ENCODE data around the gene EN2. TPM values are rescaled to one million over a fixed set of nuclear protein-coding genes. Genes with fewer than 3 reads are reported as not detected.

Gene EN2
- not detected for polyA plus RNA-seq
- long read RNA-seq, donor 1, result 0 reads
- long read RNA-seq, donor 2, result 0 reads
- long read RNA-seq, donor 3, result 0 reads
- long read RNA-seq, donor 4, result 0 reads
- long read RNA-seq, donor 5, result 0 reads
- long read RNA-seq, donor 6, result 0 reads
- long read RNA-seq, donor 7, result 0 reads
- long read RNA-seq, donor 8, result 0 reads
- long read RNA-seq, donor 9, result 0 reads
- long read RNA-seq, donor 10, result 0 reads
- long read RNA-seq, donor 11, result 0 reads

GRCh38 chr7:155458111-155458877 lies at the start of gene EN2:
Gene EN2, plus strand, starts transcription at chr7:155458129. Its CDS starts 249 bp downstream, at chr7:155458378.
- Histone ChIP-seq H3K9me3 (ENCODE audit: control insufficient read depth, low read depth, low read length) (peaks cover 18% of the 10 kb centered on the region), H3K27ac (ENCODE audit: low read length) (no peak within 1 kb of the TSS), H3K4me1 (ENCODE audit: control insufficient read depth, insufficient read depth, low read length) (peaks cover 6% of the 10 kb centered on the region), H3K4me3 (ENCODE audit: low read length) (peak within 1 kb of the TSS; percentile 28), H3K27me3 (ENCODE audit: control insufficient read depth, insufficient read depth, low read length) (peaks cover 94% of the 10 kb centered on the region), H3K36me3 (ENCODE audit: control insufficient read depth, insufficient read depth, low read length) (no peaks in the 10 kb centered on the region)
- peak in 1 of 2 donors; percentile 45 for DNase-seq
- no CpG with 5 or more reads among the region's 105 CpGs for WGBS (ENCODE audit: insufficient coverage, low lambda C conversion rate)

GRCh38 chr7:155408651-155409586 lies 49.0 kb upstream of the EN2 start:
- H3K36me3 ChIP-seq (ENCODE audit: control insufficient read depth, insufficient read depth, low read length), result no peaks in the 10 kb centered on the region
- no peak overlapping the region for H3K4me3 ChIP-seq (ENCODE audit: low read length)
- H3K9me3 ChIP-seq (ENCODE audit: control insufficient read depth, low read depth, low read length), result no peaks in the 10 kb centered on the region
- no CpG with 5 or more reads among the region's 38 CpGs for WGBS (ENCODE audit: insufficient coverage, low lambda C conversion rate)
- peaks cover 58% of the 10 kb centered on the region for H3K27me3 ChIP-seq (ENCODE audit: control insufficient read depth, insufficient read depth, low read length)
- no peak overlapping the region for H3K27ac ChIP-seq (ENCODE audit: low read length)
- no peak for DNase-seq
- no peaks in the 10 kb centered on the region for H3K4me1 ChIP-seq (ENCODE audit: control insufficient read depth, insufficient read depth, low read length)

- no CpG with 5 or more reads among the region's 15 CpGs for WGBS (ENCODE audit: insufficient coverage, low lambda C conversion rate)
- no peaks in the 10 kb centered on the region for H3K4me1 ChIP-seq (ENCODE audit: control insufficient read depth, insufficient read depth, low read length)
- no peaks in the 10 kb centered on the region for H3K9me3 ChIP-seq (ENCODE audit: control insufficient read depth, low read depth, low read length)
- no peak overlapping the region for H3K4me3 ChIP-seq (ENCODE audit: low read length)
- H3K36me3 ChIP-seq (ENCODE audit: control insufficient read depth, insufficient read depth, low read length), result no peaks in the 10 kb centered on the region
- no peak for DNase-seq
- peaks cover 49% of the 10 kb centered on the region for H3K27me3 ChIP-seq (ENCODE audit: control insufficient read depth, insufficient read depth, low read length)
- no peak overlapping the region for H3K27ac ChIP-seq (ENCODE audit: low read length)
These were observed 47.9 kb upstream of the EN2 start for GRCh38 chr7:155409980-155410379.

GRCh38 chr7:155410431-155410830 lies 47.5 kb upstream of the EN2 start:
- Histone ChIP-seq H3K27me3 (ENCODE audit: control insufficient read depth, insufficient read depth, low read length) (peaks cover 46% of the 10 kb centered on the region), H3K4me3 (ENCODE audit: low read length) (no peak overlapping the region), H3K27ac (ENCODE audit: low read length) (no peak overlapping the region), H3K9me3 (ENCODE audit: control insufficient read depth, low read depth, low read length) (no peaks in the 10 kb centered on the region), H3K36me3 (ENCODE audit: control insufficient read depth, insufficient read depth, low read length) (no peaks in the 10 kb centered on the region), H3K4me1 (ENCODE audit: control insufficient read depth, insufficient read depth, low read length) (no peaks in the 10 kb centered on the region)
- no CpG with 5 or more reads among the region's 6 CpGs for WGBS (ENCODE audit: insufficient coverage, low lambda C conversion rate)
- no peak for DNase-seq

GRCh38 chr7:155411718-155412415 lies 46.1 kb upstream of the EN2 start:
- no peak for DNase-seq
- Histone ChIP-seq H3K4me1 (ENCODE audit: control insufficient read depth, insufficient read depth, low read length) (no peaks in the 10 kb centered on the region), H3K4me3 (ENCODE audit: low read length) (no peak overlapping the region), H3K9me3 (ENCODE audit: control insufficient read depth, low read depth, low read length) (no peaks in the 10 kb centered on the region), H3K27me3 (ENCODE audit: control insufficient read depth, insufficient read depth, low read length) (peaks cover 33% of the 10 kb centered on the region), H3K36me3 (ENCODE audit: control insufficient read depth, insufficient read depth, low read length) (no peaks in the 10 kb centered on the region), H3K27ac (ENCODE audit: low read length) (no peak overlapping the region)
- WGBS (ENCODE audit: insufficient coverage, low lambda C conversion rate), result 81% methylated on average over 2 of the region's 17 CpGs

GRCh38 chr7:155412416-155413253 lies 45.3 kb upstream of the EN2 start:
- WGBS (ENCODE audit: insufficient coverage, low lambda C conversion rate), result no CpG with 5 or more reads among the region's 25 CpGs
- H3K36me3 ChIP-seq (ENCODE audit: control insufficient read depth, insufficient read depth, low read length), result no peaks in the 10 kb centered on the region
- H3K4me1 ChIP-seq (ENCODE audit: control insufficient read depth, insufficient read depth, low read length), result no peaks in the 10 kb centered on the region
- DNase-seq, result peak; percentile 23 to 30
- H3K27ac ChIP-seq (ENCODE audit: low read length), result no peak overlapping the region
- no peaks in the 10 kb centered on the region for H3K9me3 ChIP-seq (ENCODE audit: control insufficient read depth, low read depth, low read length)
- H3K27me3 ChIP-seq (ENCODE audit: control insufficient read depth, insufficient read depth, low read length), result peaks cover 37% of the 10 kb centered on the region
- no peak overlapping the region for H3K4me3 ChIP-seq (ENCODE audit: low read length)

GRCh38 chr7:155414547-155415492 lies 43.1 kb upstream of the EN2 start:
- H3K27me3 ChIP-seq (ENCODE audit: control insufficient read depth, insufficient read depth, low read length), result peaks cover 41% of the 10 kb centered on the region
- WGBS (ENCODE audit: insufficient coverage, low lambda C conversion rate), result 91% methylated on average over 5 of the region's 24 CpGs

GRCh38 chr7:155416646-155417380 lies 41.1 kb upstream of the EN2 start:
- no peaks in the 10 kb centered on the region for H3K9me3 ChIP-seq (ENCODE audit: control insufficient read depth, low read depth, low read length)
- H3K4me1 ChIP-seq (ENCODE audit: control insufficient read depth, insufficient read depth, low read length), result no peaks in the 10 kb centered on the region
- H3K27me3 ChIP-seq (ENCODE audit: control insufficient read depth, insufficient read depth, low read length), result peaks cover 39% of the 10 kb centered on the region
- no peak overlapping the region for H3K4me3 ChIP-seq (ENCODE audit: low read length)
- no peak overlapping the region for H3K27ac ChIP-seq (ENCODE audit: low read length)
- 86% methylated on average over 4 of the region's 17 CpGs for WGBS (ENCODE audit: insufficient coverage, low lambda C conversion rate)
- no peak for DNase-seq
- no peaks in the 10 kb centered on the region for H3K36me3 ChIP-seq (ENCODE audit: control insufficient read depth, insufficient read depth, low read length)

More at GRCh38 chr7:155414547-155415492, 43.1 kb upstream of the EN2 start:
- Histone ChIP-seq H3K4me3 (ENCODE audit: low read length) (no peak overlapping the region), H3K27ac (ENCODE audit: low read length) (no peak overlapping the region), H3K4me1 (ENCODE audit: control insufficient read depth, insufficient read depth, low read length) (no peaks in the 10 kb centered on the region), H3K9me3 (ENCODE audit: control insufficient read depth, low read depth, low read length) (no peaks in the 10 kb centered on the region), H3K36me3 (ENCODE audit: control insufficient read depth, insufficient read depth, low read length) (no peaks in the 10 kb centered on the region)
- no peak for DNase-seq
